ENCODE data around the gene VPS26B.

The VPS26B gene

GRCh38 chr11:134257101-134257500, 32.6 kb downstream of the VPS26B start:
- DNase-seq (ENCODE audit: low read depth) = no peak

- no peak for DNase-seq (ENCODE audit: low read depth)
These were observed 34.1 kb downstream of the VPS26B start for GRCh38 chr11:134258577-134258976.

GRCh38 chr11:134260503-134260902, 36.0 kb downstream of the VPS26B start:
- DNase-seq (ENCODE audit: low read depth) = no peak

- DNase-seq (ENCODE audit: low read depth) = no peak
These were observed 36.5 kb downstream of the VPS26B start for GRCh38 chr11:134260983-134261382.

GRCh38 chr11:134261626-134262488, 37.4 kb downstream of the VPS26B start:
- DNase-seq (ENCODE audit: low read depth) = peak; percentile 52

- no peak for DNase-seq (ENCODE audit: low read depth)
These were observed 40.7 kb downstream of the VPS26B start for GRCh38 chr11:134264966-134265764.

- DNase-seq (ENCODE audit: low read depth) = no peak
These were observed 42.0 kb downstream of the VPS26B start for GRCh38 chr11:134266440-134266839.

GRCh38 chr11:134266841-134267251, 42.4 kb downstream of the VPS26B start:
- DNase-seq (ENCODE audit: low read depth) = no peak

- DNase-seq (ENCODE audit: low read depth) = no peak
These were observed 43.0 kb downstream of the VPS26B start for GRCh38 chr11:134267461-134267860.

GRCh38 chr11:134267966-134268365, 43.5 kb downstream of the VPS26B start:
- DNase-seq (ENCODE audit: low read depth) = no peak

GRCh38 chr11:134270250-134270714, 45.8 kb downstream of the VPS26B start:
- peak; percentile 63 for DNase-seq (ENCODE audit: low read depth)

- no peak for DNase-seq (ENCODE audit: low read depth)
These were observed 47.5 kb downstream of the VPS26B start for GRCh38 chr11:134271978-134272377.

- DNase-seq (ENCODE audit: low read depth) = no peak
These were observed 48.2 kb downstream of the VPS26B start for GRCh38 chr11:134272381-134273316.

- DNase-seq (ENCODE audit: low read depth) = no peak
These were observed 48.8 kb downstream of the VPS26B start for GRCh38 chr11:134273317-134273712.

GRCh38 chr11:134275188-134275533, 50.7 kb downstream of the VPS26B start:
- DNase-seq (ENCODE audit: low read depth) = no peak

- DNase-seq (ENCODE audit: low read depth) = no peak
These were observed 51.3 kb downstream of the VPS26B start, which contains the start of gene GLB1L3 for GRCh38 chr11:134275534-134276395. TSS of gene GLB1L3 (plus strand) at chr11:134276379. CDS start at chr11:134276741, 362 bp downstream.

- no peak for DNase-seq (ENCODE audit: low read depth)
These were observed 52.1 kb downstream of the VPS26B start for GRCh38 chr11:134276396-134277182.

GRCh38 chr11:134277183-134278001, 52.9 kb downstream of the VPS26B start:
- no peak for DNase-seq (ENCODE audit: low read depth)

GRCh38 chr11:134278356-134278755, 53.9 kb downstream of the VPS26B start:
- DNase-seq (ENCODE audit: low read depth) = no peak
